H1 (cell line): ENCODE results near the gene SIGLEC14. TPM values are rescaled to one million over a fixed set of nuclear protein-coding genes. Genes with fewer than 3 reads are reported as not detected.

Experiments
- CTCF ChIA-PET: fragments of 300-600 bp; sonication (Branson Sonifier 250); formaldehyde crosslinking; loops from one replicate; lab custom pipeline; 2021; ENCODE audit not compliant: partially characterized antibody; lab: Charles Lee
- POLR2A ChIA-PET: fragments of 300-600 bp; sonication (Branson Sonifier 250); formaldehyde crosslinking; loops from one replicate; lab custom pipeline; 2021; ENCODE audit warnings: inconsistent platforms; ENCODE audit not compliant: partially characterized antibody; lab: Charles Lee
- DNase-seq, 2 experiments: peaks; one replicate each; pipeline versions ENCODE4 v3.0.0 to v3.0.0-alpha.2; 2010 to 2022; ENCODE audit warnings: low spot score in 2 of 2, low read depth in 1 of 2, mixed read lengths in 1 of 2
- FAIRE-seq: peaks from 2 replicates; lab custom pipeline; 2011; peaks lifted over from hg19 to GRCh38; lab: Jason Lieb, UNC
- H2AFZ ChIP-seq: 2 replicates; pipeline ENCODE4 v1.8.1; 2012; ENCODE audit warnings: low read length, inconsistent platforms
- H2AK5ac ChIP-seq: 2 replicates; pipeline ENCODE4 v1.6.1; 2013; ENCODE audit warnings: low read depth, low read length
- H2BK120ac ChIP-seq: replicated peaks from 2 replicates; pipeline ENCODE3; 2013; ENCODE audit warnings: low read depth, low read length, inconsistent platforms
- H2BK12ac ChIP-seq: 2 replicates; pipeline ENCODE4 v1.6.1; 2013; ENCODE audit warnings: low read depth, low read length
- H2BK15ac ChIP-seq: 2 replicates; pipeline ENCODE4 v1.6.1; 2013; ENCODE audit warnings: low read length
- H2BK20ac ChIP-seq: 2 replicates; pipeline ENCODE4 v1.6.1; 2013; ENCODE audit warnings: low read length
- H2BK5ac ChIP-seq: 2 replicates; pipeline ENCODE4 v1.6.1; 2013; ENCODE audit warnings: low read depth, low read length
- H3K14ac ChIP-seq: 2 replicates; pipeline ENCODE4 v1.6.1; 2013; ENCODE audit warnings: inconsistent platforms; ENCODE audit not compliant: insufficient read length
- H3K18ac ChIP-seq: 2 replicates; pipeline ENCODE4 v1.6.1; 2013; ENCODE audit warnings: low read length; ENCODE audit errors: extremely low read depth
- H3K23ac ChIP-seq: 2 replicates; pipeline ENCODE4 v1.6.1; 2013; ENCODE audit warnings: inconsistent platforms; ENCODE audit not compliant: insufficient read length
- H3K23me2 ChIP-seq: 2 replicates; pipeline ENCODE4 v1.6.1; 2013; ENCODE audit warnings: low read depth, low read length
- H3K27ac ChIP-seq: 2 replicates; pipeline ENCODE4 v1.6.1; 2011; ENCODE audit warnings: low read depth, low read length, inconsistent platforms
- H3K27me3 ChIP-seq, 4 experiments: replicated peaks in 1 of 4; 1 replicate in 1 of 4; 2 replicates in 3 of 4; pipeline versions ENCODE4 v1.6.1 to v1.8.1; 2011 to 2013; ENCODE audit warnings: low read length in 3 of 4, mild to moderate bottlenecking in 3 of 4, inconsistent platforms in 2 of 4, mixed read lengths in 2 of 4, moderate library complexity in 1 of 4; ENCODE audit not compliant: control insufficient read depth in 3 of 4, insufficient read depth in 3 of 4; ENCODE audit errors: extremely low read depth in 1 of 4
- H3K36me3 ChIP-seq, 4 experiments: 2 replicates each; pipeline versions ENCODE4 v1.6.1 to v1.8.1; 2011 to 2013; ENCODE audit warnings: mild to moderate bottlenecking in 4 of 4, low read length in 3 of 4, moderate library complexity in 2 of 4, control low read depth in 1 of 4, inconsistent platforms in 1 of 4; ENCODE audit not compliant: insufficient read depth in 4 of 4, control insufficient read depth in 2 of 4
- H3K4ac ChIP-seq: replicated peaks from 2 replicates; pipeline ENCODE3; 2013; ENCODE audit warnings: low read length, low read depth, mixed read lengths, inconsistent platforms; ENCODE audit not compliant: insufficient read length
- H3K4me1 ChIP-seq, 4 experiments: replicated peaks in 1 of 4; 1 replicate in 1 of 4; 2 replicates in 3 of 4; pipeline versions ENCODE4 v1.6.1 to v1.8.1; 2011 to 2013; ENCODE audit warnings: low read length in 3 of 4, inconsistent platforms in 2 of 4, mixed read lengths in 1 of 4; ENCODE audit not compliant: insufficient read depth in 4 of 4, control insufficient read depth in 3 of 4
- H3K4me2 ChIP-seq, 2 experiments: 2 replicates each; pipeline versions ENCODE4 v1.6.1 to v1.8.1; 2011 to 2013; ENCODE audit warnings: low read depth in 2 of 2, low read length in 2 of 2, control low read depth in 1 of 2, inconsistent platforms in 1 of 2, mild to moderate bottlenecking in 1 of 2; ENCODE audit not compliant: insufficient read depth in 1 of 2
- H3K4me3 ChIP-seq, 4 experiments: fragments of 200-600, 300-600 bp in 1 of 4; sonication (generic), shearing (Covaris generic), sonication (Bioruptor Twin) in 1 of 4; 2 replicates each; pipeline versions ENCODE4 v1.5.1 to v1.8.1; 2011 to 2016; ENCODE audit warnings: low read length in 4 of 4, low read depth in 3 of 4, control low read depth in 2 of 4, inconsistent platforms in 2 of 4, mild to moderate bottlenecking in 2 of 4, mixed read lengths in 1 of 4, moderate library complexity in 1 of 4; ENCODE audit not compliant: insufficient read depth in 2 of 4; ENCODE audit errors: extremely low read depth in 1 of 4
- H3K56ac ChIP-seq: replicated peaks from 2 replicates; pipeline ENCODE3; 2013; ENCODE audit warnings: low read depth, mild to moderate bottlenecking, mixed read lengths, low read length, inconsistent platforms; ENCODE audit not compliant: insufficient read length
- H3K79me1 ChIP-seq: 2 replicates; pipeline ENCODE4 v1.6.1; 2013; ENCODE audit warnings: low read depth, low read length, control low read depth
- H3K79me2 ChIP-seq, 2 experiments: 2 replicates each; pipeline versions ENCODE4 v1.6.1 to v1.8.1; 2012 to 2013; ENCODE audit warnings: low read length in 2 of 2, mild to moderate bottlenecking in 2 of 2, inconsistent platforms in 1 of 2; ENCODE audit not compliant: insufficient read depth in 2 of 2, control insufficient read depth in 1 of 2
- H3K9ac ChIP-seq, 4 experiments: replicated peaks in 1 of 4; 1 replicate in 1 of 4; 2 replicates in 3 of 4; pipeline versions ENCODE4 v1.6.1 to v1.8.1; 2011 to 2013; ENCODE audit warnings: low read depth in 3 of 4, low read length in 3 of 4, control low read depth in 2 of 4, mild to moderate bottlenecking in 2 of 4, moderate library complexity in 2 of 4, inconsistent platforms in 1 of 4; ENCODE audit errors: extremely low read depth in 1 of 4
- H3K9me3 ChIP-seq, 2 experiments: 2 replicates each; pipeline versions ENCODE4 v1.6.1 to v1.8.1; 2012 to 2013; ENCODE audit warnings: mild to moderate bottlenecking in 2 of 2, moderate library complexity in 2 of 2, control low read depth in 1 of 2, inconsistent platforms in 1 of 2, low read depth in 1 of 2, low read length in 1 of 2, mixed read lengths in 1 of 2; ENCODE audit not compliant: insufficient read depth in 2 of 2
- H4K20me1 ChIP-seq, 2 experiments: replicated peaks in 1 of 2; 2 replicates each; pipeline versions ENCODE3 to v1.8.1; 2011 to 2013; ENCODE audit warnings: inconsistent platforms in 2 of 2, low read length in 2 of 2, mild to moderate bottlenecking in 1 of 2; ENCODE audit not compliant: insufficient read depth in 2 of 2, control insufficient read depth in 1 of 2
- H4K5ac ChIP-seq: 2 replicates; pipeline ENCODE4 v1.6.1; 2013; ENCODE audit warnings: low read length, low read depth, mixed read lengths, inconsistent platforms; ENCODE audit not compliant: insufficient read length
- H4K8ac ChIP-seq: 2 replicates; pipeline ENCODE4 v1.8.0; 2013; ENCODE audit warnings: mild to moderate bottlenecking, moderate library complexity, low read length, inconsistent platforms; ENCODE audit not compliant: insufficient read depth; ENCODE audit errors: extremely low read depth
- H4K91ac ChIP-seq: replicated peaks from 2 replicates; pipeline ENCODE3; 2013; ENCODE audit warnings: low read length, mixed read lengths, inconsistent platforms; ENCODE audit not compliant: insufficient read length
- ASH2L ChIP-seq: fragments of 200-600, 300-600 bp; sonication (generic); IDR thresholded peaks from one replicate; pipeline ENCODE4 v1.7.1; 2017; ENCODE audit warnings: low read length
- GTF2F1 ChIP-seq: IDR thresholded peaks from 2 replicates; pipeline ENCODE4 v1.6.1; 2012; ENCODE audit warnings: low read depth, low read length, improper control_type of control experiment, borderline replicate concordance
- KDM4A ChIP-seq: IDR thresholded peaks from one replicate; pipeline ENCODE4 v1.7.1; 2012; ENCODE audit warnings: low read depth, mild to moderate bottlenecking, moderate library complexity, low read length, inconsistent platforms; ENCODE audit not compliant: severe bottlenecking
- MAFK ChIP-seq: IDR thresholded peaks from 2 replicates; pipeline ENCODE4 v1.6.1; 2012; ENCODE audit warnings: low read depth, mild to moderate bottlenecking, improper control_type of control experiment, low read length
- NRF1 ChIP-seq: IDR thresholded peaks from 2 replicates; pipeline ENCODE4 v1.6.1; 2011; ENCODE audit warnings: mild to moderate bottlenecking, low read depth, low read length, improper control_type of control experiment
- PHF8 ChIP-seq: fragments of 200-600 bp; sonication (generic); conservative IDR thresholded peaks from 2 replicates; pipeline ENCODE4 v1.7.1; 2012; ENCODE audit warnings: low read depth, mild to moderate bottlenecking, inconsistent platforms, low read length, moderate library complexity
- RBBP5 ChIP-seq: IDR thresholded peaks from 2 replicates; pipeline ENCODE4 v1.7.1; 2012; ENCODE audit warnings: low read depth, mild to moderate bottlenecking, inconsistent platforms, low read length, moderate library complexity, borderline replicate concordance
- RXRA ChIP-seq: IDR thresholded peaks from 2 replicates; pipeline ENCODE4 v1.6.1; 2011; ENCODE audit warnings: low read depth, mild to moderate bottlenecking, low read length, moderate library complexity; ENCODE audit not compliant: insufficient read depth
- SAP30 ChIP-seq: fragments of 300-600 bp; sonication (generic); IDR thresholded peaks from 2 replicates; pipeline ENCODE4 v1.7.1; 2012; ENCODE audit warnings: low read length, moderate library complexity, mild to moderate bottlenecking, inconsistent platforms; ENCODE audit not compliant: insufficient read depth, insufficient replicate concordance
- SIN3A ChIP-seq, 2 experiments: IDR thresholded peaks in 1 of 2; conservative IDR thresholded peaks in 1 of 2; 2 replicates each; pipeline ENCODE4 v1.6.1; 2011 to 2012; ENCODE audit warnings: low read length in 2 of 2, improper control_type of control experiment in 1 of 2, low read depth in 1 of 2, mild to moderate bottlenecking in 1 of 2
- TCF12 ChIP-seq: IDR thresholded peaks from 2 replicates; pipeline ENCODE4 v1.6.1; 2011; ENCODE audit warnings: low read depth, mild to moderate bottlenecking, low read length
- WGBS, 2 experiments: shearing (Covaris generic) in 1 of 2; methylation state at CpG; one replicate each; pipeline versions ENCODE4 v1.1.6 to v1.1.7; 2013 to 2015; ENCODE audit warnings: low lambda C conversion rate in 2 of 2, mixed read lengths in 2 of 2, inconsistent platforms in 1 of 2, low coverage in 1 of 2, missing lambda C conversion rate in 1 of 2; ENCODE audit not compliant: insufficient replicate concordance in 2 of 2, insufficient coverage in 1 of 2, insufficient read length in 1 of 2; ENCODE audit errors: extremely low coverage in 1 of 2, missing lambda C conversion rate in 1 of 2; 5-methylcytosine and 5-hydroxymethylcytosine counted together
- polyA plus RNA-seq, 7 experiments: library from polyadenylated mRNA; depleted of rRNA in 3 of 7; stranded (reverse) in 5 of 7; unstranded in 2 of 7; fragments of >200 nt in 5 of 7; fragments of 200-250 nt in 2 of 7; gene quantifications; 1 replicate in 5 of 7; 2 replicates in 1 of 7; 4 replicates in 1 of 7; pipeline versions ENCODE4 v1.2.1 to v1.2.3, GENCODE V29; 2011 to 2013; ENCODE audit warnings: missing spikeins in 2 of 7, mixed read lengths in 2 of 7
- total RNA-seq: library from RNA; stranded (reverse); fragmentation: NEBNext Ultra II Directional; extraction: Animal tissue kit (Norgen Biotek cat#: 25700); gene quantifications from 2 replicates; pipeline ENCODE4 v1.2.1, GENCODE V29; 2021

Gene SIGLEC14
- total and polyA plus RNA-seq, 2 of the 8 experiments (the other 6 are each of a cell fraction or from before 2014, with no cell fraction given), result not detected

- no peak overlapping the region for H2BK120ac ChIP-seq
- H3K9ac ChIP-seq, result peak overlapping the region in 2 of 4 experiments; percentile 13 to 42; a peak in 1 of 7 replicates
- H2BK15ac ChIP-seq, result no peak overlapping the region
- no peak overlapping the region for H3K56ac ChIP-seq
- no peak overlapping the region for H3K23ac ChIP-seq
- H3K14ac ChIP-seq, result no peak overlapping the region
- H4K20me1 ChIP-seq, result peaks cover 0 to 2% of the 10 kb centered on the region in 2 experiments
- H3K27ac ChIP-seq, result no peak overlapping the region
- CTCF ChIA-PET, result no interaction called here
- no peak overlapping the region for H2AFZ ChIP-seq
- DNase-seq (peak in 1 of 2 experiments; percentile 83), FAIRE-seq (no peak)
- H3K4ac ChIP-seq, result no peak overlapping the region
- H2BK12ac ChIP-seq, result no peak overlapping the region
- no peaks in the 10 kb centered on the region for H3K36me3 ChIP-seq
- peaks cover 0 to 12% of the 10 kb centered on the region in 2 experiments; a peak in 2 of 4 replicates for H3K79me2 ChIP-seq
- H3K4me2 ChIP-seq, result peak overlapping the region; percentile 73 to 97
- peaks cover 23% of the 10 kb centered on the region for H3K23me2 ChIP-seq
- peaks cover 11% of the 10 kb centered on the region for H3K79me1 ChIP-seq
- H3K9me3 ChIP-seq, result peaks cover 0 to 4% of the 10 kb centered on the region in 2 experiments; a peak in 2 of 4 replicates
- H3K4me3 ChIP-seq, result peak overlapping the region; percentile 64 to 75 (median 66)
- POLR2A ChIA-PET, result interaction anchor here (1.6 to 4.2 kb wide), 3 partner anchors 8 to 17 kb away, joined by 3 to 28 read pairs (median 8); no protein-coding TSS in a partner anchor
- 1% methylated on average over 8 of the region's 21 CpGs; no CpG with 5 or more reads in 1 of the 2 experiments for WGBS, 2 experiments
- peak overlapping the region; percentile 87 for H3K18ac ChIP-seq
- H3K4me1 ChIP-seq, result peaks cover 0 to 18% (median 11%) of the 10 kb centered on the region in 4 experiments; a peak in 5 of 7 replicates
- H4K5ac ChIP-seq, result no peak overlapping the region
- no peak overlapping the region for H2BK20ac ChIP-seq
- no peaks in the 10 kb centered on the region for H3K27me3 ChIP-seq
- peak overlapping the region; percentile 91; the same call in 1 of the 2 replicates for H2BK5ac ChIP-seq
- no peak overlapping the region for H4K91ac ChIP-seq
- 0 out of 2 replicates have a peak overlapping the region, but pooled peaks have one; percentile 9 for H4K8ac ChIP-seq
- H2AK5ac ChIP-seq, result no peak overlapping the region
- no peak for TF ChIP-seq GTF2F1
- no peak for TF ChIP-seq SAP30
- no peak for TF ChIP-seq PHF8
- TF ChIP-seq KDM4A, result peak; percentile 69
- TF ChIP-seq SIN3A (conservative IDR thresholded peaks at IDR 0.05 in 1 of 2, IDR thresholded peaks at IDR 0.05 in 1 of 2; ENCODE audit: low read depth in 1 of 2, low read length in 2 of 2), result peak in 1 of 2 experiments; percentile 43; a peak in 2 of 4 replicates
- no peak for TF ChIP-seq TCF12
- no peak for TF ChIP-seq ASH2L
- peak; percentile 91; the same call in 1 of the 2 replicates for TF ChIP-seq RXRA
- 0 out of 2 replicates have a peak, but pooled peaks have one; percentile 19 for TF ChIP-seq RBBP5
- no peak for TF ChIP-seq NRF1
- no peak for TF ChIP-seq MAFK
Observed at GRCh38 chr19:51689751-51690453, 43.3 kb upstream of the SIGLEC14 start.
